HG03066 (cell line): ENCODE results near the gene POLG2.

Experiments
- ATAC-seq: cut with Tn5 transposase; IDR thresholded peaks from one replicate; pipeline ENCODE4 v1.9.1; 2021; ENCODE audit warnings: low read depth; ENCODE audit not compliant: unreplicated experiment

POLG2 gene

GRCh38 chr17:64496786-64497564 lies at the start of gene POLG2:
POLG2 (minus strand) TSS chr17:64497054; CDS start chr17:64496968, 86 bp downstream.
- peak; percentile 79 for ATAC-seq

GRCh38 chr17:64544742-64545141 lies 47.9 kb upstream of the POLG2 start:
- ATAC-seq = no peak

GRCh38 chr17:64540118-64540776 lies 43.4 kb upstream of the POLG2 start:
- no peak for ATAC-seq

- no peak for ATAC-seq
Measured at GRCh38 chr17:64538508-64539130, 41.8 kb upstream of the POLG2 start.

- ATAC-seq = no peak
Measured at GRCh38 chr17:64537488-64537887, 40.6 kb upstream of the POLG2 start.

GRCh38 chr17:64536913-64537312 lies 40.1 kb upstream of the POLG2 start:
- no peak for ATAC-seq

GRCh38 chr17:64535357-64535756 lies 38.5 kb upstream of the POLG2 start:
- no peak for ATAC-seq

GRCh38 chr17:64534187-64534586 lies 37.3 kb upstream of the POLG2 start:
- ATAC-seq = no peak

GRCh38 chr17:64533784-64534183 lies 36.9 kb upstream of the POLG2 start:
- no peak for ATAC-seq

- no peak for ATAC-seq
Measured at GRCh38 chr17:64532409-64532808, 35.6 kb upstream of the POLG2 start.

- ATAC-seq = no peak
Measured at GRCh38 chr17:64531955-64532371, 35.1 kb upstream of the POLG2 start.

- no peak for ATAC-seq
Measured at GRCh38 chr17:64529221-64529620, 32.4 kb upstream of the POLG2 start.

- no peak for ATAC-seq
Measured at GRCh38 chr17:64527914-64528313, 31.1 kb upstream of the POLG2 start.

GRCh38 chr17:64520359-64520758 lies 23.5 kb upstream of the POLG2 start:
- ATAC-seq = no peak

GRCh38 chr17:64519601-64520000 lies 22.7 kb upstream of the POLG2 start:
- no peak for ATAC-seq

GRCh38 chr17:64515829-64516228 lies 19.0 kb upstream of the POLG2 start:
- ATAC-seq = no peak

- no peak for ATAC-seq
Measured at GRCh38 chr17:64515419-64515818, 18.6 kb upstream of the POLG2 start.

GRCh38 chr17:64509179-64509578 lies 12.3 kb upstream of the POLG2 start:
- no peak for ATAC-seq

GRCh38 chr17:64508683-64509082 lies 11.8 kb upstream of the POLG2 start:
- ATAC-seq = no peak

GRCh38 chr17:64507413-64507782 lies 10.5 kb upstream of the POLG2 start:
- ATAC-seq = no peak

- peak; percentile 40 for ATAC-seq
Measured at GRCh38 chr17:64506576-64507412, 9.9 kb upstream of the POLG2 start, which contains the start of gene CEP95. CEP95 (plus strand) TSS chr17:64506977; CDS start chr17:64507098, 121 bp downstream.
